Measurements from ENCODE around the gene MED13L. TPM values are rescaled to one million over a fixed set of nuclear protein-coding genes. Genes with fewer than 3 reads are reported as not detected.

Gene MED13L
- total and polyA plus RNA-seq, 2 of the 8 experiments (the other 6 are each of a cell fraction or from before 2014, with no cell fraction given) = 15.9 to 51.7 TPM

DNA sequence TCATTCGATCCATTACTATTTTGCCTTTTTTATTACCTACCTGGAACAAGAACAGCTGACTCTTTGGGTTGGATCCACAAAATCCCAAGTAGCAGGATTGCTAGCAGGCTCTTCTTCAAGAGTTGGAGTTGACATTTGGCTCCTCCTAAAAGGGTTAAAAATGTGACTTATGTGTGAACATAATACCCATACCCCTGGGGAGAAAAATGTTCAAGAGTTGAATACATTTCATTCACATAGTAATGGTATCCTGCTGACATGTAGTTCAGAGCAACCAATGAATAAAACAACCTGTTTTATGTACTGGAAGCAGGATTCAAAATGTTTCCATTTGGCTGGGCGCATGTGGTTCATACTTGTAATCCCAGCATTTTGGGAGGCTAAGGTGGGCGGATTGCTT is 264.7 kb downstream of the MED13L start (continued):
- TF ChIP-seq BCL11A (IDR thresholded peaks at IDR 0.05; ENCODE audit: low read depth in 2 of 2, low read length in 2 of 2) (no peak), POLR2AphosphoS5 (IDR thresholded peaks at IDR 0.05; ENCODE audit: low read depth, low read length) (no peak), NRF1 (IDR thresholded peaks at IDR 0.05; ENCODE audit: low read depth, low read length) (no peak)
- TF ChIP-seq, protein P1, sequence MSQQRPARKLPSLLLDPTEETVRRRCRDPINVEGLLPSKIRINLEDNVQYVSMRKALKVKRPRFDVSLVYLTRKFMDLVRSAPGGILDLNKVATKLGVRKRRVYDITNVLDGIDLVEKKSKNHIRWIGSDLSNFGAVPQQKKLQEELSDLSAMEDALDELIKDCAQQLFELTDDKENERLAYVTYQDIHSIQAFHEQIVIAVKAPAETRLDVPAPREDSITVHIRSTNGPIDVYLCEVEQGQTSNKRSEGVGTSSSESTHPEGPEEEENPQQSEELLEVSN (IDR thresholded peaks at IDR 0.05) = no peak
